Panc1 (cell line): ENCODE results near the gene MAPK6.

Experiments
- POLR2AphosphoS5 ChIP-seq: IDR thresholded peaks from 2 replicates; pipeline ENCODE4 v1.6.1; 2012; ENCODE audit warnings: mild to moderate bottlenecking, low read depth, low read length, moderate library complexity
- REST ChIP-seq, 2 experiments: IDR thresholded peaks; 2 replicates each; pipeline ENCODE4 v1.6.1; 2011 to 2012; ENCODE audit warnings: low read depth in 2 of 2, control low read depth in 1 of 2, low read length in 1 of 2, mild to moderate bottlenecking in 1 of 2, moderate library complexity in 1 of 2; ENCODE audit not compliant: insufficient read depth in 1 of 2
- TF ChIP-seq, protein P1 (sequence below): fragments of 450-650 bp; IDR thresholded peaks from 2 replicates; pipeline ENCODE4 v1.5.1; 2017; ENCODE audit warnings: mild to moderate bottlenecking

GRCh38 chr15:52103217-52104207 is 84.5 kb downstream of the MAPK6 start:
- TF ChIP-seq, protein P1, sequence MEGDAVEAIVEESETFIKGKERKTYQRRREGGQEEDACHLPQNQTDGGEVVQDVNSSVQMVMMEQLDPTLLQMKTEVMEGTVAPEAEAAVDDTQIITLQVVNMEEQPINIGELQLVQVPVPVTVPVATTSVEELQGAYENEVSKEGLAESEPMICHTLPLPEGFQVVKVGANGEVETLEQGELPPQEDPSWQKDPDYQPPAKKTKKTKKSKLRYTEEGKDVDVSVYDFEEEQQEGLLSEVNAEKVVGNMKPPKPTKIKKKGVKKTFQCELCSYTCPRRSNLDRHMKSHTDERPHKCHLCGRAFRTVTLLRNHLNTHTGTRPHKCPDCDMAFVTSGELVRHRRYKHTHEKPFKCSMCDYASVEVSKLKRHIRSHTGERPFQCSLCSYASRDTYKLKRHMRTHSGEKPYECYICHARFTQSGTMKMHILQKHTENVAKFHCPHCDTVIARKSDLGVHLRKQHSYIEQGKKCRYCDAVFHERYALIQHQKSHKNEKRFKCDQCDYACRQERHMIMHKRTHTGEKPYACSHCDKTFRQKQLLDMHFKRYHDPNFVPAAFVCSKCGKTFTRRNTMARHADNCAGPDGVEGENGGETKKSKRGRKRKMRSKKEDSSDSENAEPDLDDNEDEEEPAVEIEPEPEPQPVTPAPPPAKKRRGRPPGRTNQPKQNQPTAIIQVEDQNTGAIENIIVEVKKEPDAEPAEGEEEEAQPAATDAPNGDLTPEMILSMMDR: no peak
- no peak for TF ChIP-seq POLR2AphosphoS5
- TF ChIP-seq REST (IDR thresholded peaks at IDR 0.05; ENCODE audit: insufficient read depth in 1 of 2, low read depth in 2 of 2, low read length in 1 of 2): no peak
